ENCODE results near the gene IL1B. TPM values are rescaled to one million over a fixed set of nuclear protein-coding genes. Genes with fewer than 3 reads are reported as not detected.

Gene IL1B
- total RNA-seq, 1 experiment from 2014 or later = 5.4 TPM

- H3K4me1 Mint-ChIP-seq (ENCODE audit: insufficient read depth, unreplicated experiment) = peaks cover 31% of the 10 kb centered on the region
- H3K27ac Mint-ChIP-seq (ENCODE audit: low read depth, unreplicated experiment) = no peak overlapping the region
- ChIA-PET CTCF (interaction anchor here (0.6 to 1.6 kb wide), 7 partner anchors 11 to 260 kb away, joined by 3 to 7 read pairs (median 4); partner anchors contain the start of gene IL1A), POLR2A (interaction anchor here (0.9 to 3.2 kb wide), 7 partner anchors 9 to 67 kb away, joined by 3 to 20 read pairs (median 6); partner anchors contain the start of gene IL1B)
- H3K4me3 Mint-ChIP-seq (ENCODE audit: unreplicated experiment) = no peak overlapping the region
- peaks cover 6% of the 10 kb centered on the region for H3K36me3 Mint-ChIP-seq (ENCODE audit: insufficient read depth, unreplicated experiment)
- no TSS peak for BruUV-seq (replicated peaks)
- H3K9me3 Mint-ChIP-seq (ENCODE audit: unreplicated experiment) = no peaks in the 10 kb centered on the region
- intact Hi-C loops (cut with micrococcal nuclease) = no loop called here
- DNase-seq (ENCODE audit: unreplicated experiment) = no peak
- no peaks in the 10 kb centered on the region for H3K27me3 Mint-ChIP-seq (ENCODE audit: insufficient read depth, unreplicated experiment)
- no peak for TF ChIP-seq CTCF (IDR thresholded peaks at IDR 0.05; ENCODE audit: unreplicated experiment)
Observed at GRCh38 chr2:112818094-112818902, 18.3 kb downstream of the IL1B start.

- H3K9me3 Mint-ChIP-seq (ENCODE audit: unreplicated experiment) = no peaks in the 10 kb centered on the region
Observed at GRCh38 chr2:112817082-112817689, 19.4 kb downstream of the IL1B start.

GRCh38 chr2:112814278-112814677 lies 22.3 kb downstream of the IL1B start:
- DNase-seq (ENCODE audit: unreplicated experiment) = peak; percentile 83

More at GRCh38 chr2:112817082-112817689, 19.4 kb downstream of the IL1B start:
- intact Hi-C loops (cut with micrococcal nuclease) = no loop called here
- ChIA-PET POLR2A (interaction anchor here (0.6 to 3.2 kb wide), 13 partner anchors 8 to 69 kb away, joined by 3 to 20 read pairs (median 5); partner anchors contain the start of genes IL1A and IL1B), CTCF (interaction anchor here (0.6 to 1.4 kb wide), 6 partner anchors 24 to 124 kb away, joined by 3 to 6 read pairs (median 4); partner anchors contain the start of gene IL1A)
- BruUV-seq (replicated peaks) = no TSS peak
- no peak overlapping the region for H3K4me3 Mint-ChIP-seq (ENCODE audit: unreplicated experiment)
- TF ChIP-seq CTCF (IDR thresholded peaks at IDR 0.05; ENCODE audit: unreplicated experiment) = no peak
- H3K27ac Mint-ChIP-seq (ENCODE audit: low read depth, unreplicated experiment) = no peak overlapping the region
- H3K36me3 Mint-ChIP-seq (ENCODE audit: insufficient read depth, unreplicated experiment) = peaks cover 10% of the 10 kb centered on the region
- H3K27me3 Mint-ChIP-seq (ENCODE audit: insufficient read depth, unreplicated experiment) = no peaks in the 10 kb centered on the region
- peaks cover 42% of the 10 kb centered on the region for H3K4me1 Mint-ChIP-seq (ENCODE audit: insufficient read depth, unreplicated experiment)
- DNase-seq (ENCODE audit: unreplicated experiment) = no peak

More at GRCh38 chr2:112814278-112814677, 22.3 kb downstream of the IL1B start:
- POLR2A ChIA-PET = interaction anchor here (0.7 to 7.9 kb wide), 15 partner anchors 10 to 128 kb away, joined by 3 to 112 read pairs (median 4); partner anchors contain the start of genes CKAP2L, IL1A and IL1B
- BruUV-seq (replicated peaks) = no TSS peak
- Mint-ChIP-seq H3K27ac (ENCODE audit: low read depth, unreplicated experiment) (peak overlapping the region; percentile 97), H3K27me3 (ENCODE audit: insufficient read depth, unreplicated experiment) (no peaks in the 10 kb centered on the region), H3K4me1 (ENCODE audit: insufficient read depth, unreplicated experiment) (peaks cover 59% of the 10 kb centered on the region), H3K4me3 (ENCODE audit: unreplicated experiment) (peak overlapping the region; percentile 54), H3K9me3 (ENCODE audit: unreplicated experiment) (no peaks in the 10 kb centered on the region), H3K36me3 (ENCODE audit: insufficient read depth, unreplicated experiment) (peaks cover 6% of the 10 kb centered on the region)
- CTCF ChIA-PET = interaction anchor here (0.6 to 2.0 kb wide), 5 partner anchors 35 to 128 kb away, joined by 3 to 12 read pairs (median 3); no protein-coding TSS in a partner anchor
- TF ChIP-seq CTCF (IDR thresholded peaks at IDR 0.05; ENCODE audit: unreplicated experiment) = no peak
- intact Hi-C loops (cut with micrococcal nuclease) = no loop called here
